H1 (cell line): ENCODE data around the gene FRMPD1. TPM values are rescaled to one million over a fixed set of nuclear protein-coding genes. Genes with fewer than 3 reads are reported as not detected.

Experiments
- CTCF ChIA-PET: fragments of 300-600 bp; sonication (Branson Sonifier 250); formaldehyde crosslinking; loops from one replicate; lab custom pipeline; 2021; ENCODE audit not compliant: partially characterized antibody; lab: Charles Lee
- POLR2A ChIA-PET: fragments of 300-600 bp; sonication (Branson Sonifier 250); formaldehyde crosslinking; loops from one replicate; lab custom pipeline; 2021; ENCODE audit warnings: inconsistent platforms; ENCODE audit not compliant: partially characterized antibody; lab: Charles Lee
- DNase-seq, 2 experiments: peaks; one replicate each; pipeline versions ENCODE4 v3.0.0 to v3.0.0-alpha.2; 2010 to 2022; ENCODE audit warnings: low spot score in 2 of 2, low read depth in 1 of 2, mixed read lengths in 1 of 2
- FAIRE-seq: peaks from 2 replicates; lab custom pipeline; 2011; peaks lifted over from hg19 to GRCh38; lab: Jason Lieb, UNC
- H2AFZ ChIP-seq: 2 replicates; pipeline ENCODE4 v1.8.1; 2012; ENCODE audit warnings: low read length, inconsistent platforms
- H2AK5ac ChIP-seq: 2 replicates; pipeline ENCODE4 v1.6.1; 2013; ENCODE audit warnings: low read depth, low read length
- H2BK120ac ChIP-seq: replicated peaks from 2 replicates; pipeline ENCODE3; 2013; ENCODE audit warnings: low read depth, low read length, inconsistent platforms
- H2BK12ac ChIP-seq: 2 replicates; pipeline ENCODE4 v1.6.1; 2013; ENCODE audit warnings: low read depth, low read length
- H2BK15ac ChIP-seq: 2 replicates; pipeline ENCODE4 v1.6.1; 2013; ENCODE audit warnings: low read length
- H2BK20ac ChIP-seq: 2 replicates; pipeline ENCODE4 v1.6.1; 2013; ENCODE audit warnings: low read length
- H2BK5ac ChIP-seq: 2 replicates; pipeline ENCODE4 v1.6.1; 2013; ENCODE audit warnings: low read depth, low read length
- H3K14ac ChIP-seq: 2 replicates; pipeline ENCODE4 v1.6.1; 2013; ENCODE audit warnings: inconsistent platforms; ENCODE audit not compliant: insufficient read length
- H3K18ac ChIP-seq: 2 replicates; pipeline ENCODE4 v1.6.1; 2013; ENCODE audit warnings: low read length; ENCODE audit errors: extremely low read depth
- H3K23ac ChIP-seq: 2 replicates; pipeline ENCODE4 v1.6.1; 2013; ENCODE audit warnings: inconsistent platforms; ENCODE audit not compliant: insufficient read length
- H3K23me2 ChIP-seq: 2 replicates; pipeline ENCODE4 v1.6.1; 2013; ENCODE audit warnings: low read depth, low read length
- H3K27ac ChIP-seq: 2 replicates; pipeline ENCODE4 v1.6.1; 2011; ENCODE audit warnings: low read depth, low read length, inconsistent platforms
- H3K27me3 ChIP-seq, 4 experiments: replicated peaks in 1 of 4; 1 replicate in 1 of 4; 2 replicates in 3 of 4; pipeline versions ENCODE4 v1.6.1 to v1.8.1; 2011 to 2013; ENCODE audit warnings: low read length in 3 of 4, mild to moderate bottlenecking in 3 of 4, inconsistent platforms in 2 of 4, mixed read lengths in 2 of 4, moderate library complexity in 1 of 4; ENCODE audit not compliant: control insufficient read depth in 3 of 4, insufficient read depth in 3 of 4; ENCODE audit errors: extremely low read depth in 1 of 4
- H3K36me3 ChIP-seq, 4 experiments: 2 replicates each; pipeline versions ENCODE4 v1.6.1 to v1.8.1; 2011 to 2013; ENCODE audit warnings: mild to moderate bottlenecking in 4 of 4, low read length in 3 of 4, moderate library complexity in 2 of 4, control low read depth in 1 of 4, inconsistent platforms in 1 of 4; ENCODE audit not compliant: insufficient read depth in 4 of 4, control insufficient read depth in 2 of 4
- H3K4ac ChIP-seq: replicated peaks from 2 replicates; pipeline ENCODE3; 2013; ENCODE audit warnings: low read length, low read depth, mixed read lengths, inconsistent platforms; ENCODE audit not compliant: insufficient read length
- H3K4me1 ChIP-seq, 4 experiments: replicated peaks in 1 of 4; 1 replicate in 1 of 4; 2 replicates in 3 of 4; pipeline versions ENCODE4 v1.6.1 to v1.8.1; 2011 to 2013; ENCODE audit warnings: low read length in 3 of 4, inconsistent platforms in 2 of 4, mixed read lengths in 1 of 4; ENCODE audit not compliant: insufficient read depth in 4 of 4, control insufficient read depth in 3 of 4
- H3K4me2 ChIP-seq, 2 experiments: 2 replicates each; pipeline versions ENCODE4 v1.6.1 to v1.8.1; 2011 to 2013; ENCODE audit warnings: low read depth in 2 of 2, low read length in 2 of 2, control low read depth in 1 of 2, inconsistent platforms in 1 of 2, mild to moderate bottlenecking in 1 of 2; ENCODE audit not compliant: insufficient read depth in 1 of 2
- H3K4me3 ChIP-seq, 4 experiments: fragments of 200-600, 300-600 bp in 1 of 4; sonication (generic), shearing (Covaris generic), sonication (Bioruptor Twin) in 1 of 4; 2 replicates each; pipeline versions ENCODE4 v1.5.1 to v1.8.1; 2011 to 2016; ENCODE audit warnings: low read length in 4 of 4, low read depth in 3 of 4, control low read depth in 2 of 4, inconsistent platforms in 2 of 4, mild to moderate bottlenecking in 2 of 4, mixed read lengths in 1 of 4, moderate library complexity in 1 of 4; ENCODE audit not compliant: insufficient read depth in 2 of 4; ENCODE audit errors: extremely low read depth in 1 of 4
- H3K56ac ChIP-seq: replicated peaks from 2 replicates; pipeline ENCODE3; 2013; ENCODE audit warnings: low read depth, mild to moderate bottlenecking, mixed read lengths, low read length, inconsistent platforms; ENCODE audit not compliant: insufficient read length
- H3K79me1 ChIP-seq: 2 replicates; pipeline ENCODE4 v1.6.1; 2013; ENCODE audit warnings: low read depth, low read length, control low read depth
- H3K79me2 ChIP-seq, 2 experiments: 2 replicates each; pipeline versions ENCODE4 v1.6.1 to v1.8.1; 2012 to 2013; ENCODE audit warnings: low read length in 2 of 2, mild to moderate bottlenecking in 2 of 2, inconsistent platforms in 1 of 2; ENCODE audit not compliant: insufficient read depth in 2 of 2, control insufficient read depth in 1 of 2
- H3K9ac ChIP-seq, 4 experiments: replicated peaks in 1 of 4; 1 replicate in 1 of 4; 2 replicates in 3 of 4; pipeline versions ENCODE4 v1.6.1 to v1.8.1; 2011 to 2013; ENCODE audit warnings: low read depth in 3 of 4, low read length in 3 of 4, control low read depth in 2 of 4, mild to moderate bottlenecking in 2 of 4, moderate library complexity in 2 of 4, inconsistent platforms in 1 of 4; ENCODE audit errors: extremely low read depth in 1 of 4
- H3K9me3 ChIP-seq, 2 experiments: 2 replicates each; pipeline versions ENCODE4 v1.6.1 to v1.8.1; 2012 to 2013; ENCODE audit warnings: mild to moderate bottlenecking in 2 of 2, moderate library complexity in 2 of 2, control low read depth in 1 of 2, inconsistent platforms in 1 of 2, low read depth in 1 of 2, low read length in 1 of 2, mixed read lengths in 1 of 2; ENCODE audit not compliant: insufficient read depth in 2 of 2
- H4K20me1 ChIP-seq, 2 experiments: replicated peaks in 1 of 2; 2 replicates each; pipeline versions ENCODE3 to v1.8.1; 2011 to 2013; ENCODE audit warnings: inconsistent platforms in 2 of 2, low read length in 2 of 2, mild to moderate bottlenecking in 1 of 2; ENCODE audit not compliant: insufficient read depth in 2 of 2, control insufficient read depth in 1 of 2
- H4K5ac ChIP-seq: 2 replicates; pipeline ENCODE4 v1.6.1; 2013; ENCODE audit warnings: low read length, low read depth, mixed read lengths, inconsistent platforms; ENCODE audit not compliant: insufficient read length
- H4K8ac ChIP-seq: 2 replicates; pipeline ENCODE4 v1.8.0; 2013; ENCODE audit warnings: mild to moderate bottlenecking, moderate library complexity, low read length, inconsistent platforms; ENCODE audit not compliant: insufficient read depth; ENCODE audit errors: extremely low read depth
- H4K91ac ChIP-seq: replicated peaks from 2 replicates; pipeline ENCODE3; 2013; ENCODE audit warnings: low read length, mixed read lengths, inconsistent platforms; ENCODE audit not compliant: insufficient read length
- CBX5 ChIP-seq: fragments of 300-800, 300-1000 bp; sonication (generic); IDR thresholded peaks from 2 replicates; pipeline ENCODE4 v1.7.1; 2016; ENCODE audit warnings: antibody characterized with exemption, low read length, low read depth
- EP300 ChIP-seq, 2 experiments: IDR thresholded peaks; 1 replicate in 1 of 2; 2 replicates in 1 of 2; pipeline ENCODE4 v1.6.1; 2011 to 2012; ENCODE audit warnings: low read depth in 2 of 2, low read length in 2 of 2, mild to moderate bottlenecking in 2 of 2, borderline replicate concordance in 1 of 2, inconsistent platforms in 1 of 2, moderate library complexity in 1 of 2
- FOSL1 ChIP-seq: IDR thresholded peaks from 2 replicates; pipeline ENCODE4 v1.6.1; 2011; ENCODE audit warnings: mild to moderate bottlenecking, low read depth, low read length, moderate library complexity; ENCODE audit not compliant: insufficient read depth
- HDAC2 ChIP-seq, 2 experiments: fragments of 300-600 bp in 1 of 2; sonication (generic) in 1 of 2; IDR thresholded peaks; 2 replicates each; pipeline ENCODE4 v1.6.1; 2011 to 2012; ENCODE audit warnings: low read depth in 2 of 2, low read length in 2 of 2, mild to moderate bottlenecking in 2 of 2, moderate library complexity in 2 of 2, borderline replicate concordance in 1 of 2, inconsistent platforms in 1 of 2
- HDAC6 ChIP-seq: IDR thresholded peaks from one replicate; pipeline ENCODE4 v1.7.1; 2012; ENCODE audit warnings: low read depth, mild to moderate bottlenecking, inconsistent platforms, low read length, moderate library complexity
- JUN ChIP-seq: IDR thresholded peaks from 2 replicates; pipeline ENCODE4 v1.6.1; 2011; ENCODE audit warnings: low read depth, mild to moderate bottlenecking, improper control_type of control experiment, low read length
- MAFK ChIP-seq: IDR thresholded peaks from 2 replicates; pipeline ENCODE4 v1.6.1; 2012; ENCODE audit warnings: low read depth, mild to moderate bottlenecking, improper control_type of control experiment, low read length
- NRF1 ChIP-seq: IDR thresholded peaks from 2 replicates; pipeline ENCODE4 v1.6.1; 2011; ENCODE audit warnings: mild to moderate bottlenecking, low read depth, low read length, improper control_type of control experiment
- PHF8 ChIP-seq: fragments of 200-600 bp; sonication (generic); conservative IDR thresholded peaks from 2 replicates; pipeline ENCODE4 v1.7.1; 2012; ENCODE audit warnings: low read depth, mild to moderate bottlenecking, inconsistent platforms, low read length, moderate library complexity
- POLR2AphosphoS5 ChIP-seq: IDR thresholded peaks from 2 replicates; pipeline ENCODE4 v1.6.1; 2011; ENCODE audit warnings: low read depth, low read length
- RBBP5 ChIP-seq: IDR thresholded peaks from 2 replicates; pipeline ENCODE4 v1.7.1; 2012; ENCODE audit warnings: low read depth, mild to moderate bottlenecking, inconsistent platforms, low read length, moderate library complexity, borderline replicate concordance
- SIN3A ChIP-seq, 2 experiments: IDR thresholded peaks in 1 of 2; conservative IDR thresholded peaks in 1 of 2; 2 replicates each; pipeline ENCODE4 v1.6.1; 2011 to 2012; ENCODE audit warnings: low read length in 2 of 2, improper control_type of control experiment in 1 of 2, low read depth in 1 of 2, mild to moderate bottlenecking in 1 of 2
- TAF7 ChIP-seq: optimal IDR thresholded peaks from 2 replicates; pipeline ENCODE3; 2011; ENCODE audit warnings: low read depth, mild to moderate bottlenecking, inconsistent platforms, low read length, moderate library complexity, borderline replicate concordance
- WGBS, 2 experiments: shearing (Covaris generic) in 1 of 2; methylation state at CpG; one replicate each; pipeline versions ENCODE4 v1.1.6 to v1.1.7; 2013 to 2015; ENCODE audit warnings: low lambda C conversion rate in 2 of 2, mixed read lengths in 2 of 2, inconsistent platforms in 1 of 2, low coverage in 1 of 2, missing lambda C conversion rate in 1 of 2; ENCODE audit not compliant: insufficient replicate concordance in 2 of 2, insufficient coverage in 1 of 2, insufficient read length in 1 of 2; ENCODE audit errors: extremely low coverage in 1 of 2, missing lambda C conversion rate in 1 of 2; 5-methylcytosine and 5-hydroxymethylcytosine counted together
- polyA plus RNA-seq, 7 experiments: library from polyadenylated mRNA; depleted of rRNA in 3 of 7; stranded (reverse) in 5 of 7; unstranded in 2 of 7; fragments of >200 nt in 5 of 7; fragments of 200-250 nt in 2 of 7; gene quantifications; 1 replicate in 5 of 7; 2 replicates in 1 of 7; 4 replicates in 1 of 7; pipeline versions ENCODE4 v1.2.1 to v1.2.3, GENCODE V29; 2011 to 2013; ENCODE audit warnings: missing spikeins in 2 of 7, mixed read lengths in 2 of 7
- total RNA-seq: library from RNA; stranded (reverse); fragmentation: NEBNext Ultra II Directional; extraction: Animal tissue kit (Norgen Biotek cat#: 25700); gene quantifications from 2 replicates; pipeline ENCODE4 v1.2.1, GENCODE V29; 2021

Gene FRMPD1
- total and polyA plus RNA-seq, 2 of the 8 experiments (the other 6 are each of a cell fraction or from before 2014, with no cell fraction given), result 0.27 to 0.32 TPM

DNA sequence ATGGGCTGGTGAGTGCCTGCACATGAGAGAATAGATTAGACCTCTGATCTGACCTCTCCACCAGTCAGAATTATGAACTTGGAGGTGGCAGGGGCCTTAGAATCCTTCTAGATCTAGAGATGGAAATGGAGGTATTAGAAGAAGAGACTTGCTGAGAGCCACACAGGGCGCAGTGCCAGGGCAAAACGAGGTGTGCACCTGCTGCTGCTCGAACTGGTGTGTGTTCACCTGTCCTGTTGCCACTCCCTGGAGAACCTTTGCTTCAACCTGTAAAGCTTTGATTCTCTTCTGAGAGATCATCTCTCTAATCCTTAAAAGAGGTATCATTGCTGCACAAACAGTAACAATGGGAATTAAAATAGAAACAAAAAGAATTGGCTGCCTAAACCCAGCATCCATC lies 24.9 kb downstream of the FRMPD1 start:
- Histone ChIP-seq H4K20me1 (peaks cover 0 to 2% of the 10 kb centered on the region in 2 experiments), H2BK5ac (no peak overlapping the region), H3K56ac (no peak overlapping the region), H3K4me2 (no peak overlapping the region), H3K9me3 (peaks cover 0 to 5% of the 10 kb centered on the region in 2 experiments; a peak in 1 of 4 replicates), H3K23me2 (no peaks in the 10 kb centered on the region), H2AFZ (no peak overlapping the region), H2BK120ac (no peak overlapping the region), H3K27ac (no peak overlapping the region), H3K14ac (no peak overlapping the region), H4K5ac (no peak overlapping the region), H2AK5ac (no peak overlapping the region), H2BK20ac (no peak overlapping the region), H3K4me3 (no peak overlapping the region), H3K79me1 (no peaks in the 10 kb centered on the region), H3K9ac (no peak overlapping the region), H3K36me3 (no peaks in the 10 kb centered on the region), H4K91ac (no peak overlapping the region), H4K8ac (no peak overlapping the region), H2BK15ac (no peak overlapping the region), H3K79me2 (no peaks in the 10 kb centered on the region), H3K27me3 (no peaks in the 10 kb centered on the region), H2BK12ac (no peak overlapping the region), H3K4me1 (no peaks in the 10 kb centered on the region), H3K18ac (no peak overlapping the region), H3K4ac (no peak overlapping the region), H3K23ac (no peak overlapping the region)
- no peak for DNase-seq
- FAIRE-seq, result no peak
- ChIA-PET CTCF (interaction anchor here (1.0 kb wide), 1 partner anchor 25 kb away, joined by 3 read pairs; no protein-coding TSS in a partner anchor), POLR2A (no interaction called here)
- 70% methylated on average over 3 of the region's 3 CpGs; no CpG with 5 or more reads in 1 of the 2 experiments for WGBS, 2 experiments
- TF ChIP-seq MAFK (no peak), POLR2AphosphoS5 (no peak), CBX5 (no peak), HDAC2 (IDR thresholded peaks at IDR 0.05; ENCODE audit: borderline replicate concordance in 1 of 2, low read depth in 2 of 2, low read length in 2 of 2) (no peak), HDAC6 (no peak), JUN (no peak), PHF8 (no peak), NRF1 (no peak), FOSL1 (no peak), SIN3A (conservative IDR thresholded peaks at IDR 0.05 in 1 of 2, IDR thresholded peaks at IDR 0.05 in 1 of 2; ENCODE audit: low read depth in 1 of 2, low read length in 2 of 2) (no peak), RBBP5 (no peak), TAF7 (no peak), EP300 (IDR thresholded peaks at IDR 0.05; ENCODE audit: borderline replicate concordance in 1 of 2, low read depth in 2 of 2, low read length in 2 of 2) (no peak)
